ENCODE measurements around the gene NPLOC4.

- TF ChIP-seq CTCF (IDR thresholded peaks at IDR 0.05; ENCODE audit: insufficient read depth, low read length) (no peak), REST (IDR thresholded peaks at IDR 0.05; ENCODE audit: insufficient replicate concordance, low read depth) (no peak), GABPA (IDR thresholded peaks at IDR 0.05; ENCODE audit: low read depth) (no peak), POLR2AphosphoS5 (IDR thresholded peaks at IDR 0.05; ENCODE audit: low read depth) (no peak), SPI1 (IDR thresholded peaks at IDR 0.05; ENCODE audit: borderline replicate concordance, low read depth) (no peak)
Observed at GRCh38 chr17:81572563-81573168, 64.2 kb downstream of the NPLOC4 start.

Measured in HL-60 (cell line).